Body of pancreas (tissue), 4 donors: ENCODE data around the gene SYT14.

Experiments used
- POLR2A ChIP-seq, 3 donors: fragments of 450-650 bp; IDR thresholded peaks; one replicate each; pipeline ENCODE4 v1.6.1; 2016; ENCODE audit warnings: antibody characterized with exemption in 3 of 3, mild to moderate bottlenecking in 2 of 3
- TF ChIP-seq, protein P1 (sequence below), 7 experiments: fragments of 450-650 bp in 4 of 7; fragments of 200-600 bp in 3 of 7; sonication (generic) in 3 of 7; IDR thresholded peaks; one replicate each; pipeline ENCODE4 v1.5.1; 2016 to 2019; ENCODE audit warnings: antibody characterized with exemption in 7 of 7

DNA sequence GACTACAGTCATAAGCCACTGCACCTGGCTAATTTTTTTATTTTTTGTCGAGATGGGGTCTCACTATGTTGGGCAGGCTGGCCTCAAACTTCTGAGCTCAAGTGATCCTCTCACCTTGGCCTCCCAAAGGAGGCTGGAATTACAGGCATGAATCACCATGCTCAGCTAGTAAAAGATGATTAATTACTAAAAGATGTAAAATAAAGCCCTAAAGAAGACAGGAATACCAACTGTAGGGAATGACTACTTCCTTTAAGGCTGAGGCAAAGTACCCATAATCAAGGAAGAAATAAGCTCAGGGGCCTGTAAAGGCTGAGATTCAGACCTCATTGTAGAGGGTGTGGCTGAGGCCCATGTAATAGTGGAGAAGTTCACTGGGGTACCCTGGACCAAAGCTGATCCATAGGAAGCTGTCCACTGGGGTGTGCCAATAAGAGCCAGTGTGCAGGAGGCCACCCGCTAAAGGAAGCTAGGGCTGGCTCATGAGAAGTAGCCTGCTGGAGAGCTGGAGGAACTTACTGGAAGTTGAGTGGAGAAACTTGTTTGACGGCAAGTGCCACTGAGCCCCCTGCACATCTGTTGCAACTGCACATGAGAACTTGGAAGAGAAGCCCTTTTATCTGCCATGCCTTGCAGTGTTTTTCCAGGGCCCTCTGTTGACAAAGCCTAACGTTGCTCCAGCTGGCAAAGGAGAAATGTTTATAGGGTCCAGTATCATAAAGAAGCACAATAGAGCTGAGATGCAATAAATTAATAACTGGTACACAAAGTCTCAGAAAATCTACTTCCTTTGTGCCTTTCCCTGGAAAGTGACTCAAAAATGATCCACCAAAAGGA, 276.8 kb downstream of the SYT14 start:
- TF ChIP-seq, protein P1, sequence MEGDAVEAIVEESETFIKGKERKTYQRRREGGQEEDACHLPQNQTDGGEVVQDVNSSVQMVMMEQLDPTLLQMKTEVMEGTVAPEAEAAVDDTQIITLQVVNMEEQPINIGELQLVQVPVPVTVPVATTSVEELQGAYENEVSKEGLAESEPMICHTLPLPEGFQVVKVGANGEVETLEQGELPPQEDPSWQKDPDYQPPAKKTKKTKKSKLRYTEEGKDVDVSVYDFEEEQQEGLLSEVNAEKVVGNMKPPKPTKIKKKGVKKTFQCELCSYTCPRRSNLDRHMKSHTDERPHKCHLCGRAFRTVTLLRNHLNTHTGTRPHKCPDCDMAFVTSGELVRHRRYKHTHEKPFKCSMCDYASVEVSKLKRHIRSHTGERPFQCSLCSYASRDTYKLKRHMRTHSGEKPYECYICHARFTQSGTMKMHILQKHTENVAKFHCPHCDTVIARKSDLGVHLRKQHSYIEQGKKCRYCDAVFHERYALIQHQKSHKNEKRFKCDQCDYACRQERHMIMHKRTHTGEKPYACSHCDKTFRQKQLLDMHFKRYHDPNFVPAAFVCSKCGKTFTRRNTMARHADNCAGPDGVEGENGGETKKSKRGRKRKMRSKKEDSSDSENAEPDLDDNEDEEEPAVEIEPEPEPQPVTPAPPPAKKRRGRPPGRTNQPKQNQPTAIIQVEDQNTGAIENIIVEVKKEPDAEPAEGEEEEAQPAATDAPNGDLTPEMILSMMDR (IDR thresholded peaks at IDR 0.05), result no peak
- no peak for TF ChIP-seq POLR2A (IDR thresholded peaks at IDR 0.05)
